Ishikawa (cell line): ENCODE measurements around the gene TTC9.
A peak's percentile ranks its signal among the peaks of the same experiment; 100 is the strongest.

Source experiments
- CEBPB ChIP-seq: IDR thresholded peaks from 2 replicates; pipeline ENCODE4 v1.6.1; 2012
- CREB1 ChIP-seq: IDR thresholded peaks from 2 replicates; pipeline ENCODE4 v1.6.1; 2012; ENCODE audit warnings: low read depth
- EGR1 ChIP-seq: IDR thresholded peaks from 2 replicates; pipeline ENCODE4 v1.6.1; 2012
- EP300 ChIP-seq: IDR thresholded peaks from 2 replicates; pipeline ENCODE4 v1.6.1; 2012; ENCODE audit warnings: borderline replicate concordance
- FOXM1 ChIP-seq: IDR thresholded peaks from 2 replicates; pipeline ENCODE4 v1.6.1; 2012; ENCODE audit warnings: low read depth, borderline replicate concordance
- MAX ChIP-seq: IDR thresholded peaks from 2 replicates; pipeline ENCODE4 v1.6.1; 2012
- NFIC ChIP-seq: IDR thresholded peaks from 2 replicates; pipeline ENCODE4 v1.6.1; 2012
- RAD21 ChIP-seq: IDR thresholded peaks from 2 replicates; pipeline ENCODE4 v1.6.1; 2012; ENCODE audit warnings: low read depth
- REST ChIP-seq: IDR thresholded peaks from 2 replicates; pipeline ENCODE4 v1.6.1; 2012; ENCODE audit warnings: low read depth, mild to moderate bottlenecking
- TAF1 ChIP-seq: IDR thresholded peaks from 2 replicates; pipeline ENCODE4 v1.6.1; 2012; ENCODE audit warnings: low read depth, mild to moderate bottlenecking
- TCF12 ChIP-seq: IDR thresholded peaks from 2 replicates; pipeline ENCODE4 v1.6.1; 2012; ENCODE audit warnings: low read depth
- TEAD4 ChIP-seq: IDR thresholded peaks from 2 replicates; pipeline ENCODE4 v1.6.1; 2012
- USF1 ChIP-seq: IDR thresholded peaks from 2 replicates; pipeline ENCODE4 v1.6.1; 2012
- YY1 ChIP-seq: IDR thresholded peaks from 2 replicates; pipeline ENCODE4 v1.6.1; 2012; ENCODE audit warnings: low read depth
- ZBTB7A ChIP-seq: IDR thresholded peaks from 2 replicates; pipeline ENCODE4 v1.6.1; 2012; ENCODE audit warnings: low read depth

Gene TTC9

GRCh38 chr14:70683983-70684382 is 42.3 kb downstream of the TTC9 start:
- TF ChIP-seq EP300, result no peak
- no peak for TF ChIP-seq EGR1
- no peak for TF ChIP-seq ZBTB7A
- no peak for TF ChIP-seq TEAD4
- TF ChIP-seq TCF12, result no peak
- no peak for TF ChIP-seq CEBPB
- no peak for TF ChIP-seq TAF1
- TF ChIP-seq NFIC, result no peak
- no peak for TF ChIP-seq CREB1
- no peak for TF ChIP-seq RAD21
- TF ChIP-seq FOXM1, result no peak

DNA sequence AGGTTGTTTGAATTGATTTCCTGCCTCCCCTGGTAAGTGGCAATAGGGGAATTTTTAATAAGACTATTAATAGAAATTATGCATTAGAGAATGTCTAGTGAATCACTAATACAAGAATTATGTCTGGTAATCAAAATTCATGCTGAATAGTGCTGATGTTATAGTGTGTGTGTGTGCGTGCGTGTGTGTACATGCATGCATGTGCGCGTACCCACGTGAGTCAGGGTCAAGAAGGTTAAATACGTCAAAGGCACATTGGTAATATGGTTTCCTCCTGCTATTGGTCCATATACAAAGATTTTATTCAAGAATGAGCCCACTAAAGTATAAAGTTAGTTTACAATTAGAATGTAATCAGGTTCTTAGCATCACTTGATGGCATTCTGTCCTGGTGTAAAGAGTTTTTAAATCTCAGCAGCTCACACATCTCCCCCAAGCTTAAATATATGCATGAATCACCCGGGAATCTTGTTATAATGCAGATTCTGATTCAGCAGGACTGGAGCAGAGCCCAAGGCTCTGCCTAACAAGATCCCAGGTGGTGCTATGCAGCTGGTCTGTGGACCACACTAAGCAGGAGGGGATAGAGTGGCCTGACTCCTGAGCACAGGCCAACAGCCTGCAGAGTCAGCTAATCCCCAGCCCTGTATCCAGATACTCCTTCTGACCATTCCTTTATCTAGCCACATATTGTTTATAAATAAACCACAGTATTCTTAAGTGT is 43.9 kb downstream of the TTC9 start:
- TF ChIP-seq FOXM1 (no peak), NFIC (no peak), RAD21 (no peak)

GRCh38 chr14:70692210-70692609 is 50.5 kb downstream of the TTC9 start:
- TF ChIP-seq TAF1 (no peak), NFIC (no peak), EGR1 (no peak), YY1 (no peak), RAD21 (no peak), EP300 (no peak), TCF12 (no peak), CREB1 (no peak), CEBPB (no peak), TEAD4 (no peak), USF1 (no peak), FOXM1 (no peak), ZBTB7A (no peak), REST (no peak), MAX (no peak)

- TF ChIP-seq TAF1 (no peak), USF1 (no peak), NFIC (no peak)
Measured at GRCh38 chr14:70696026-70696425, 54.3 kb downstream of the TTC9 start.

DNA sequence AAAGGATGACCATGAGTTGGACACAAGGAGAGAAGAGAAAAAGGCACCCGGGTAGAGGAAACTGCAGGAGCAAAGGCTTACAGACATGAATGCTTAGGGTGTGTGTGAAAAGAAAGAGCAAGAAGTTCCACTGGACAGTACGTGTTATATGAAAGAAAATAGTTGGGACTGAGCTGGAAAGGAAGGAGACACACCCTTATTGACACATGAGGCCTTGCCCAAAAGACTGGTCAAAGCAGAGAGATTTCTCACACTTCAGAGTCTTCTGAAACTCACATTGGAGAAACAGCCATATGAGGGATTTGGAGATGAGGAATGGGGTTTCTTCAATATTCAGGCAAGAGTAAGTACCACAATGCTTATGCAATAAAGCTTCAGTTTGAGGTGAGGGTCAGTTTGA is 56.0 kb downstream of the TTC9 start:
- no peak for TF ChIP-seq EP300
- TF ChIP-seq TAF1, result no peak
- no peak for TF ChIP-seq YY1
- no peak for TF ChIP-seq CEBPB
- TF ChIP-seq USF1, result no peak
- no peak for TF ChIP-seq TEAD4
- TF ChIP-seq EGR1, result no peak
- no peak for TF ChIP-seq FOXM1
- no peak for TF ChIP-seq NFIC
- no peak for TF ChIP-seq CREB1
- no peak for TF ChIP-seq MAX
- TF ChIP-seq ZBTB7A, result no peak
- no peak for TF ChIP-seq TCF12

- no peak for TF ChIP-seq YY1
- TF ChIP-seq USF1, result 0 out of 2 replicates have a peak, but pooled peaks have one; percentile 51
- peak; percentile 43 for TF ChIP-seq MAX
- no peak for TF ChIP-seq CEBPB
Measured at GRCh38 chr14:70698288-70698687, 56.6 kb downstream of the TTC9 start.

GRCh38 chr14:70699646-70700045 is 57.9 kb downstream of the TTC9 start:
- no peak for TF ChIP-seq REST
- no peak for TF ChIP-seq TAF1
- TF ChIP-seq USF1, result no peak
- TF ChIP-seq TCF12, result no peak
- TF ChIP-seq EGR1, result no peak
- no peak for TF ChIP-seq CEBPB
- no peak for TF ChIP-seq ZBTB7A
- TF ChIP-seq YY1, result no peak
- no peak for TF ChIP-seq RAD21
- no peak for TF ChIP-seq MAX
- no peak for TF ChIP-seq TEAD4
- no peak for TF ChIP-seq CREB1
